ENCODE data around the gene SPOPL. TPM values are rescaled to one million over a fixed set of nuclear protein-coding genes. Genes with fewer than 3 reads are reported as not detected.

Gene SPOPL
- total RNA-seq, 1 experiment from 2014 or later = 15.8 TPM

- no peak for DNase-seq (ENCODE audit: unreplicated experiment)
- no TSS peak for BruUV-seq (replicated peaks)
- no peaks in the 10 kb centered on the region for H3K9me3 Mint-ChIP-seq (ENCODE audit: unreplicated experiment)
- no peak overlapping the region for H3K4me3 Mint-ChIP-seq (ENCODE audit: unreplicated experiment)
- no peaks in the 10 kb centered on the region for H3K4me1 Mint-ChIP-seq (ENCODE audit: insufficient read depth, unreplicated experiment)
- intact Hi-C loops (cut with micrococcal nuclease) = no loop called here
- POLR2A ChIA-PET = no interaction called here
- TF ChIP-seq CTCF (IDR thresholded peaks at IDR 0.05; ENCODE audit: unreplicated experiment) = no peak
- peaks cover 5% of the 10 kb centered on the region for H3K36me3 Mint-ChIP-seq (ENCODE audit: insufficient read depth, unreplicated experiment)
- CTCF ChIA-PET = no interaction called here
- H3K27me3 Mint-ChIP-seq (ENCODE audit: insufficient read depth, unreplicated experiment) = no peaks in the 10 kb centered on the region
- no peak overlapping the region for H3K27ac Mint-ChIP-seq (ENCODE audit: low read depth, unreplicated experiment)
Measured at GRCh38 chr2:138497294-138497693, 4.3 kb upstream of the SPOPL start.

GRCh38 chr2:138499684-138500083 is 1.9 kb upstream of the SPOPL start:
- CTCF ChIA-PET = no interaction called here
- no TSS peak for BruUV-seq (replicated peaks)
- intact Hi-C loops (cut with micrococcal nuclease) = loop anchor here (5.0 to 10.0 kb wide), 3 partner anchors 288 to 555 kb away; no protein-coding TSS in a partner anchor
- DNase-seq (ENCODE audit: unreplicated experiment) = no peak
- Mint-ChIP-seq H3K27me3 (ENCODE audit: insufficient read depth, unreplicated experiment) (no peaks in the 10 kb centered on the region), H3K36me3 (ENCODE audit: insufficient read depth, unreplicated experiment) (peaks cover 5% of the 10 kb centered on the region), H3K4me3 (ENCODE audit: unreplicated experiment) (no peak overlapping the region), H3K27ac (ENCODE audit: low read depth, unreplicated experiment) (no peak overlapping the region), H3K4me1 (ENCODE audit: insufficient read depth, unreplicated experiment) (peaks cover 7% of the 10 kb centered on the region), H3K9me3 (ENCODE audit: unreplicated experiment) (no peaks in the 10 kb centered on the region)
- POLR2A ChIA-PET = no interaction called here
- no peak for TF ChIP-seq CTCF (IDR thresholded peaks at IDR 0.05; ENCODE audit: unreplicated experiment)

- CTCF ChIA-PET = interaction anchor here (0.6 to 1.3 kb wide), 12 partner anchors 9 to 428 kb away, joined by 3 to 5 read pairs (median 3); no protein-coding TSS in a partner anchor
- no peak for DNase-seq (ENCODE audit: unreplicated experiment)
Measured at GRCh38 chr2:138500592-138501424, 762 bp upstream of the SPOPL start.

More at GRCh38 chr2:138500592-138501424, 762 bp upstream of the SPOPL start:
- intact Hi-C loops (cut with micrococcal nuclease) = loop anchor here (1.0 to 10.0 kb wide), 4 partner anchors 105 to 556 kb away; no protein-coding TSS in a partner anchor
- Mint-ChIP-seq H3K4me1 (ENCODE audit: insufficient read depth, unreplicated experiment) (peaks cover 8% of the 10 kb centered on the region), H3K9me3 (ENCODE audit: unreplicated experiment) (no peaks in the 10 kb centered on the region), H3K27me3 (ENCODE audit: insufficient read depth, unreplicated experiment) (no peaks in the 10 kb centered on the region), H3K4me3 (ENCODE audit: unreplicated experiment) (peak overlapping the region; percentile 94), H3K36me3 (ENCODE audit: insufficient read depth, unreplicated experiment) (peaks cover 5% of the 10 kb centered on the region), H3K27ac (ENCODE audit: low read depth, unreplicated experiment) (peak overlapping the region; percentile 93)
- POLR2A ChIA-PET = interaction anchor here (0.7 to 6.6 kb wide), 16 partner anchors 9 to 176 kb away, joined by 3 to 58 read pairs (median 4); no protein-coding TSS in a partner anchor
- TSS peak; percentile 56 for BruUV-seq (replicated peaks)
- TF ChIP-seq CTCF (IDR thresholded peaks at IDR 0.05; ENCODE audit: unreplicated experiment) = no peak
